IMR-90 (cell line): ENCODE results near the gene AZIN2. TPM values are rescaled to one million over a fixed set of nuclear protein-coding genes. Genes with fewer than 3 reads are reported as not detected.

ENCODE experiments used
- ATAC-seq: fragments of 200-7000 bp; cut with Tn5 transposase; 2 replicates; pipeline ENCODE4 v1.9.1; 2020; ENCODE audit warnings: low read depth, mild to moderate bottlenecking, moderate library complexity
- BruUV-seq: library from RNA; stranded (reverse); fragments of 400-500 nt; replicated peaks from 2 replicates; lab custom pipeline; 2021; lab: Mats Ljungman, UMichigan
- CTCF ChIA-PET: fragments of 300-600 bp; formaldehyde crosslinking; extraction: SDS; loops from one replicate; lab custom pipeline; 2021; ENCODE audit warnings: antibody characterized with exemption; lab: Yijun Ruan, JAX
- POLR2A ChIA-PET: fragments of 300-600 bp; sonication (Branson Sonifier 250); formaldehyde crosslinking; loops from one replicate; lab custom pipeline; 2022; ENCODE audit warnings: antibody characterized with exemption; ENCODE audit not compliant: unreplicated experiment; lab: Charles Lee
- DNase-seq: peaks from one replicate; pipeline ENCODE4 v3.0.0; 2013
- H2AFZ ChIP-seq: replicated peaks from 2 replicates; pipeline ENCODE3; 2013; ENCODE audit warnings: low read length, mild to moderate bottlenecking; ENCODE audit not compliant: poor library complexity
- H2AK5ac ChIP-seq: 2 replicates; pipeline ENCODE4 v1.6.1; 2013; ENCODE audit warnings: low read depth, low read length, inconsistent platforms
- H2AK9ac ChIP-seq: replicated peaks from 2 replicates; pipeline ENCODE3; 2013; ENCODE audit warnings: mild to moderate bottlenecking, low read depth, low read length, moderate library complexity; ENCODE audit not compliant: poor library complexity
- H2BK120ac ChIP-seq: 2 replicates; pipeline ENCODE4 v1.6.1; 2013; ENCODE audit warnings: low read depth, low read length, inconsistent platforms
- H2BK15ac ChIP-seq: 3 replicates; pipeline ENCODE4 v1.6.1; 2013; ENCODE audit warnings: low read depth, low read length, inconsistent platforms
- H2BK20ac ChIP-seq: 2 replicates; pipeline ENCODE4 v1.6.1; 2013; ENCODE audit warnings: low read depth, mild to moderate bottlenecking, inconsistent platforms, low read length, moderate library complexity
- H2BK5ac ChIP-seq: 2 replicates; pipeline ENCODE4 v1.6.1; 2013; ENCODE audit warnings: mild to moderate bottlenecking, low read depth, low read length, inconsistent platforms; ENCODE audit not compliant: poor library complexity, severe bottlenecking
- H3K14ac ChIP-seq: replicated peaks from 2 replicates; pipeline ENCODE4 v1.6.1; 2013; ENCODE audit warnings: low read depth, low read length, inconsistent platforms
- H3K18ac ChIP-seq: 2 replicates; pipeline ENCODE4 v1.6.1; 2013; ENCODE audit warnings: low read depth, low read length, control low read depth
- H3K23ac ChIP-seq: 2 replicates; pipeline ENCODE4 v1.6.1; 2013; ENCODE audit warnings: low read depth, low read length, inconsistent platforms
- H3K27ac ChIP-seq: 2 replicates; pipeline ENCODE4 v1.5.1; 2013; ENCODE audit warnings: mild to moderate bottlenecking, control low read depth, low read length; ENCODE audit not compliant: insufficient read depth
- H3K27me3 ChIP-seq: 2 replicates; pipeline ENCODE4 v1.6.1; 2013; ENCODE audit warnings: low read length; ENCODE audit not compliant: control insufficient read depth, insufficient read depth
- H3K36me3 ChIP-seq: 2 replicates; pipeline ENCODE4 v1.6.1; 2013; ENCODE audit warnings: low read length, mixed read lengths; ENCODE audit not compliant: control insufficient read depth, insufficient read depth
- H3K4ac ChIP-seq: 2 replicates; pipeline ENCODE4 v1.6.1; 2013; ENCODE audit warnings: low read depth, low read length, inconsistent platforms
- H3K4me1 ChIP-seq: 2 replicates; pipeline ENCODE4 v1.6.1; 2013; ENCODE audit warnings: low read length, mixed read lengths; ENCODE audit not compliant: control insufficient read depth, insufficient read depth
- H3K4me2 ChIP-seq: 2 replicates; pipeline ENCODE4 v1.6.1; 2013; ENCODE audit warnings: low read depth, mild to moderate bottlenecking, control low read depth, low read length, moderate library complexity
- H3K4me3 ChIP-seq: 2 replicates; pipeline ENCODE4 v1.5.1; 2013; ENCODE audit warnings: low read depth, mild to moderate bottlenecking, control low read depth, low read length, moderate library complexity; ENCODE audit not compliant: insufficient read depth
- H3K56ac ChIP-seq: 2 replicates; pipeline ENCODE4 v1.6.1; 2013; ENCODE audit warnings: low read length, inconsistent platforms; ENCODE audit not compliant: insufficient read depth; ENCODE audit errors: extremely low read depth
- H3K79me1 ChIP-seq, 2 experiments: 2 replicates each; pipeline ENCODE4 v1.6.1; 2013; ENCODE audit warnings: low read length in 2 of 2, inconsistent platforms in 1 of 2, low read depth in 1 of 2
- H3K9ac ChIP-seq: 2 replicates; pipeline ENCODE4 v1.6.1; 2013; ENCODE audit warnings: low read depth, low read length, control low read depth
- H3K9me1 ChIP-seq: 2 replicates; pipeline ENCODE4 v1.6.1; 2013; ENCODE audit warnings: low read length, inconsistent platforms; ENCODE audit not compliant: insufficient read depth
- H3K9me3 ChIP-seq: 2 replicates; pipeline ENCODE4 v1.6.1; 2013; ENCODE audit warnings: low read length; ENCODE audit not compliant: control insufficient read depth, insufficient read depth
- H4K20me1 ChIP-seq: 2 replicates; pipeline ENCODE4 v1.6.1; 2013; ENCODE audit warnings: low read length, inconsistent platforms; ENCODE audit not compliant: insufficient read depth
- H4K5ac ChIP-seq: 2 replicates; pipeline ENCODE4 v1.6.1; 2013; ENCODE audit warnings: mild to moderate bottlenecking, low read depth, low read length, control low read depth
- H4K8ac ChIP-seq, 2 experiments: 2 replicates each; pipeline ENCODE4 v1.6.1; 2013; ENCODE audit warnings: low read depth in 2 of 2, low read length in 2 of 2, control low read depth in 1 of 2, inconsistent platforms in 1 of 2
- H4K91ac ChIP-seq: 2 replicates; pipeline ENCODE4 v1.6.1; 2013; ENCODE audit warnings: low read depth, low read length, inconsistent platforms; ENCODE audit not compliant: insufficient read depth
- CEBPB ChIP-seq: IDR thresholded peaks from 2 replicates; pipeline ENCODE4 v1.6.1; 2012; ENCODE audit warnings: low read depth, low read length, improper control_type of control experiment
- CHD1 ChIP-seq: IDR thresholded peaks from 2 replicates; pipeline ENCODE4 v1.6.1; 2012; ENCODE audit warnings: low read depth, low read length, improper control_type of control experiment
- FOS ChIP-seq: fragments of 150-350 bp; IDR thresholded peaks from 2 replicates; pipeline ENCODE4 v1.6.1; 2016; ENCODE audit warnings: low read depth, low read length
- MAFK ChIP-seq: IDR thresholded peaks from 2 replicates; pipeline ENCODE4 v1.6.1; 2012; ENCODE audit warnings: low read depth, low read length, improper control_type of control experiment
- MXI1 ChIP-seq: IDR thresholded peaks from 2 replicates; pipeline ENCODE4 v1.6.1; 2012; ENCODE audit warnings: low read depth, mild to moderate bottlenecking, low read length, moderate library complexity, borderline replicate concordance
- POLR2A ChIP-seq: IDR thresholded peaks from 2 replicates; pipeline ENCODE4 v1.6.1; 2012; ENCODE audit warnings: mild to moderate bottlenecking, low read depth, low read length
- RFX5 ChIP-seq: IDR thresholded peaks from 2 replicates; pipeline ENCODE4 v1.8.0; 2012; ENCODE audit warnings: low read depth, mild to moderate bottlenecking, low read length, moderate library complexity
- SMC3 ChIP-seq: fragments of 150-350 bp; IDR thresholded peaks from 2 replicates; pipeline ENCODE4 v1.6.1; 2016; ENCODE audit warnings: low read depth, mild to moderate bottlenecking, antibody characterized with exemption, low read length, moderate library complexity
- USF2 ChIP-seq: fragments of 150-350 bp; IDR thresholded peaks from 2 replicates; pipeline ENCODE4 v1.6.1; 2017; ENCODE audit warnings: mild to moderate bottlenecking, antibody characterized with exemption, low read length, low read depth
- WGBS, 2 experiments: methylation state at CpG; one replicate each; pipeline versions ENCODE4 v1.1.5 to v1.1.7; 2013; ENCODE audit warnings: missing lambda C conversion rate in 2 of 2; ENCODE audit not compliant: insufficient read length in 1 of 2; ENCODE audit errors: extremely low coverage in 2 of 2; 5-methylcytosine and 5-hydroxymethylcytosine counted together
- dilution Hi-C: fragments of 300-500 bp; cut with HindIII; formaldehyde crosslinking; loops from one replicate; pipeline ENCODE4 v1.14.3; 2018; ENCODE audit warnings: low sequenced_read_pairs; ENCODE audit not compliant: unreplicated experiment
- in situ Hi-C: fragments of 300-500 bp; cut with MboI; formaldehyde crosslinking; loops from 3 replicates; pipeline ENCODE4 v1.14.3; 2019; ENCODE audit warnings: low sequenced_read_pairs, inconsistent platforms, mixed read lengths
- intact Hi-C: fragments of 100-400 bp; cut with micrococcal nuclease; formaldehyde crosslinking; loops from 2 replicates; pipeline ENCODE4 v1.10.0; 2022
- polyA plus RNA-seq, 3 experiments: library from polyadenylated mRNA; depleted of rRNA; stranded (reverse); fragments of >200 nt; gene quantifications; 2 replicates each; pipeline ENCODE4 v1.2.3, GENCODE V29; 2012; ENCODE audit warnings: low replicate concordance in 1 of 3
- total RNA-seq: library from RNA; depleted of rRNA; stranded (reverse); fragments of >200 nt; gene quantifications from 2 replicates; pipeline ENCODE4 v1.2.3, GENCODE V29; 2012

Gene AZIN2
- total and polyA plus RNA-seq, 2 of the 4 experiments (the other 2 are of a cell fraction): 4.7 to 8.9 TPM

GRCh38 chr1:33045246-33045645 is 35.7 kb upstream of the AZIN2 start:
- Histone ChIP-seq H2BK15ac (no peak overlapping the region), H3K36me3 (no peaks in the 10 kb centered on the region), H3K4me1 (no peaks in the 10 kb centered on the region), H3K27me3 (no peaks in the 10 kb centered on the region), H2BK120ac (no peak overlapping the region), H3K4me3 (no peak overlapping the region), H3K4me2 (no peak overlapping the region), H3K9me1 (no peaks in the 10 kb centered on the region), H3K18ac (no peak overlapping the region), H2BK5ac (no peak overlapping the region), H2AFZ (peak overlapping the region; percentile 16), H3K23ac (no peak overlapping the region), H2BK20ac (no peak overlapping the region), H3K27ac (no peak overlapping the region), H4K5ac (no peak overlapping the region), H2AK9ac (peak overlapping the region; percentile 50), H3K9me3 (no peaks in the 10 kb centered on the region), H2AK5ac (no peak overlapping the region), H4K91ac (no peak overlapping the region), H4K20me1 (no peaks in the 10 kb centered on the region), H3K79me1 (no peaks in the 10 kb centered on the region), H3K4ac (no peak overlapping the region), H3K14ac (no peak overlapping the region), H3K9ac (no peak overlapping the region), H3K56ac (no peak overlapping the region), H4K8ac (no peak overlapping the region)
- dilution Hi-C loops: no loop called here
- POLR2A ChIA-PET: no interaction called here
- CTCF ChIA-PET: no interaction called here
- in situ Hi-C loops: no loop called here
- TF ChIP-seq SMC3 (no peak), USF2 (peak; percentile 58; the same call in 1 of the 2 replicates), POLR2A (no peak), CEBPB (no peak), RFX5 (no peak), MAFK (no peak), FOS (no peak), MXI1 (no peak), CHD1 (no peak)
- BruUV-seq: no TSS peak
- intact Hi-C loops: no loop called here
- DNase-seq (no peak), ATAC-seq (0 out of 2 replicates have a peak, but pooled peaks have one; percentile 25)
- no CpG with 5 or more reads among the region's 2 CpGs for WGBS, 2 experiments
